ENCODE measurements around the gene PLEKHM2.

Gene PLEKHM2

DNA sequence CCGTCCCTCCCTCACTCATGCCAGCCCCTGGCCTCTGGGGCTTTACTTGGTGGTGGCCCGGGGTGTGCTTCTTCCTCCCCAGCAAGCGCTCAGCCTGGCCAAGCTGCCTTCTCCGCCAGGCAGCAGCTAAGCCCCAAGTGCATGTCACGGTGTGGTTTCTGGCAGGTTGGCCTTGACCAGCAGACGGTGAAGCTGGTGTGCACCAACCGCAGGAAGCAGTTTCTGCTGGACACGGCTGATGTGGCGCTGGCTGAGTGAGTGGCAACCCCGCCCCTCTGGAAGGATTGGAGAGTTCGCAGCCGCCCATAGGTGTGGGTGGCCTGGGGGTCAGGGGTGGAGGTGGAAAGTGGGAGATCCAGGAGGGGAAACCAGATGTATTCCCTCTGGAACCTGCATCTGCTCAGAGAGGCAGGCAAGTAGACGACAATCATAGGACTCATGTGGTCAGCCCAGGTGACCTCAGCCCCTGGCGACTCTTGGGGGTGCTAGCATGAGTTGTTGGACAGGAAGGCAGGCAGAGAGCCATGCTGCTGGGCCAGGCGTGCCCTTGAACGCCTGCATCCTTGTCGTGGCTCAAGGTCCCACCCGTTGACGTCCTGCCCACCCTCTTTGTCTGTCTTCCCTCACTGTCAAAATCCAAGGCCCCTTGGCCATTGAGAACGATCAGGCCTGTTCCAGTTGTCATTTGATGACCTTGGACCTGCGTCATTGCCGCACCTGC lies 45.0 kb downstream of the PLEKHM2 start:
- no peak for DNase-seq

DNA sequence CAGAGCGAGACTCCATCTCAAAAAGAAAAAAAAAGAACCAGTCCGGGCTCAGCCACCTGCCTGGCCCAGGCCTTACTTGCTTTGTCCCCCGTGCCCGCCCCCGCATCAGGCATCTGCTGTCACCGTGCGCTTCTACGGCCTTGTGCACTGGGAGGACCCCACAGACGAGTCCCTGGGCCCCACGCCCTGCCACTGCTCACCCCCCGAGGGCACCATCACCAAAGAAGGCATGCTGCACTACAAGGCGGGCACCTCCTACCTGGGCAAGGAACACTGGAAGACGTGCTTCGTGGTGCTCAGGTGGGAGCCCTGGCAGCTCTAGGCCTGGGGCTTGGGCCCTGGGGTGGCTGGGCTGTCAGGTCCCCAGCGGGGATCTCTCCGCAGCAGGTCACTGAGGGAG lies 46.3 kb downstream of the PLEKHM2 start:
- no peak for DNase-seq

DNA sequence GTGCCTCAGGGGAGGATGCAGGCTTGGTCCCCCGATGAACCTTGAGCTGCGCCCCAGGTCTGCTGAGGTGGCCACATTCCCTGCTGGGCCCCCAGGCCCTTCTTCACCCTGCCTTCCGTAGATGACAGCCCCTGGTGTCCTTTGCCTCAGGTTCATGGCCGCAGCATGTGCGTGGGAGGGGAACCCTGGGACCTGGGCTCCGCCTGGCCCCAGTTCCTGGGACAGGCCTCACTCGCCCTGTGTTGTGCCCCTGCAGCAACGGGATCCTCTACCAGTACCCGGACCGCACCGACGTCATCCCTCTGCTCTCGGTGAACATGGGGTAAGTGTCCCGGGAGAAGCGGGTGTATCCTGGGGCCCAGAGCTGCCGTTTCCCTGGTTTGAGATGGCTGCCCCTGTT lies 46.8 kb downstream of the PLEKHM2 start:
- no peak for DNase-seq

GRCh38 chr1:15731735-15732685 lies 47.9 kb downstream of the PLEKHM2 start:
- no peak for DNase-seq

- no peak for DNase-seq
Measured at GRCh38 chr1:15732686-15733081, 48.6 kb downstream of the PLEKHM2 start.

DNA sequence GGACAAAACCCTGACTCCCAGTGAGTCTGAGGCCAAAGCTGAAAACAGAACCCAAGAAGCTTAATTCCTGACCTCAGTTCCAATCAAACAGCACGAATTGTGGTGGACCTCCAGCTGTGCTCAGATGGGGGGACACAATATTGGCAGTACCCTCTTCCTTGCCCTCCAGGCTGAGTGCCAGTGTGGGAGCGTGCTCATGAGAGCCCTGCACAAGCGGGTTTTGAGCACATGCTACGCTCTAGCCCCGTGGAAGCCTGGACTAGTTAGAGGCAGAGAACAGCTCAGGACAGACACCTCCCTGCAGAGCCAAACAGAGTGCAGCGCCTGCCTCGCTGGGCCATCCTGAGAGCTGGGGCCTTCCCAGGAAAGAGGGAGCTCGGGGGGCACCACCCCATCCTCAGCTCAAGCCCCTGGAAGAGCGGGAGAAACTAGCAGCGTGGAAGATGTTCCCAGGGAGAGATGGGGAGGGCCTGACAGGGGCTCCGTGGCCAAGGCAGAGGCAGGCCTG lies 49.2 kb downstream of the PLEKHM2 start:
- DNase-seq, result no peak

GRCh38 chr1:15733726-15734226 lies 49.7 kb downstream of the PLEKHM2 start:
- no peak for DNase-seq

DNA sequence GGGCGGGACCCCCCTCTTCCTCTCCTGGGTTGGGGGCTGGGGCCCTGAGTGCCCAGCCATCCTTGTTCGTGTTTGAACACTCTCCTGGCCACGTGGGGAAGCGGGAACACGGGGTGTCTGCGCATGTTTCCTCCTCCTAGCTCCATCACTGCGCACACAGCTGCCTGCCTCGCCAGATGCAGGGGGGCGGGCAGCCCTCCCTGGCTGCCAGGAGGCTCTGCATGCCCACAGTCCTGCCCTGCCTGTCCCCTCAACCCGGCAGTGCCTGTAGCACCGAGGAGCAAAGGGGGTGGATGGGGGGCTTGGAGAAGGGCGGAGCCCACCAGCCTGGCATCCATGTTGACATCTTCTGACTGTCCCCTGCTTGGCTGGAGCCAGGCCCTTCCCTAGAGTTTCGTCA lies 50.2 kb downstream of the PLEKHM2 start:
- no peak for DNase-seq

DNA sequence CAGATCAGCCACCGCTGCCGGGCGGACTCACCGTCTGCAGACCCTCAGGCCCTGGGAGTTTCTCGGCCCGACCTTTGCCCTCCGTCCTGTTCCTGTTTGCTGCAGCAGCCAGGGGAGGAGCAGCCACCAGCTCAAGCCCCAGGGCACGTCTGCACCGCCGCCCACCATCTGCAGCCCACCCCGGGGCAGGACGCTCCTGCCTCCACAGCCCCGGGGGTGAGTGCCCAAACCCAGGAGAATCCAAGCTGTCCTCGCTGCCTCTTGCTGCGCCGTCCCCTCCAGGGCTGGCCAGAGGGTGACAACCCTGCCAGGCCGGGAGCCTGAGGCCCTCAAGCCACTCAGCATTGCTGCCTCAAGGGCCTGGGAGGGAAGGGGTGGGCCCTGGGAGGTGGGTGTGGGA lies 50.8 kb downstream of the PLEKHM2 start:
- DNase-seq, result no peak

- no peak for DNase-seq
Measured at GRCh38 chr1:15735304-15736037, 51.4 kb downstream of the PLEKHM2 start.

GRCh38 chr1:15736038-15736891 lies 52.1 kb downstream of the PLEKHM2 start, which contains the start of gene SLC25A34:
Gene SLC25A34 (plus strand): TSS chr1:15736258. CDS start chr1:15736486, 228 bp downstream.
- peak; percentile 78 for DNase-seq

- DNase-seq, result no peak
Measured at GRCh38 chr1:15736892-15737261, 52.8 kb downstream of the PLEKHM2 start.

DNA sequence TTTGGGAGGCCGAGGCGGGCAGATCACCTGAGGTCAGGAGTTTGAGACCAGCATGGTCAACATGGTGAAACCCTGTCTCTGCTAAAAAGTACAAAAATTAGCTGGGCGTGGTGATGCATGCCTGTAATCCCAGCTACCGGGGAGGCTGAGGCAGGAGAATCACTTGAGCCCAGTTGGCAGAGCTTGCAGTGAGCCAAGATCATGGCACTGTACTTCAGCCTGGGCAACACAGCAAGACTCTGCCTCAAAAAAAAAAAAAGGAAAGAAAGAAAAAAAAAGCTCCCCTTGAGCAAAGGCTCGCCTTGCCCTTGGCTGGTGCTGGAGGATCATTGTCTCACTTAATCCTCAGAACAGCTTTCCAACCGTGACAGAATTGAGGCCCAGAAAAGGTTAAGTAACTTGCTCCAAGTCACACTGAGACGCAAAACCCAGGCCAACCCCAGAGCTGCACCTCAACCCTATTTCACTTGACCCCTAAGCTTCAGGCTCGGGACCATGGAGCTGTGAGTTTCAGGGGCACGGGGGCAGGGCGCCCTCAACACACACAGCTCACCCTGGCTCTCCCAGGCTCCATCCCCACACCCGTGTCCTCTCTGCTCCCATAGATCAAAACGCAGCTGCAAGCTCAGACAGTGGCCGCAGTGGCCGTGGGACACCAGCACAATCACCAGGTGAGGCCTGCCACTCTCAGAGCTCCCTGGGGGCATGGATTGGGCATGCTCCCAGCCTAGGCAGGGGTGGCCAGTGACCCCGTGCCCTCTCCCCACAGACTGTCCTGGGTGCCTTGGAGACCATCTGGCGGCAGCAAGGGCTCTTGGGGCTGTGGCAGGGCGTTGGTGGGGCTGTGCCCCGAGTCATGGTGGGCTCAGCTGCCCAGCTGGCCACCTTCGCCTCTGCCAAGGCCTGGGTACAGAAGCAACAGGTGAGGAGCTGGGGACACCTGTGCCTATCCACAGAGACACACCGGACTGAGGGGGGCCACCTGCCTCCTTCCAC lies 53.5 kb downstream of the PLEKHM2 start:
- DNase-seq, result no peak

GRCh38 chr1:15738416-15739113 lies 54.4 kb downstream of the PLEKHM2 start:
- no peak for DNase-seq

DNA sequence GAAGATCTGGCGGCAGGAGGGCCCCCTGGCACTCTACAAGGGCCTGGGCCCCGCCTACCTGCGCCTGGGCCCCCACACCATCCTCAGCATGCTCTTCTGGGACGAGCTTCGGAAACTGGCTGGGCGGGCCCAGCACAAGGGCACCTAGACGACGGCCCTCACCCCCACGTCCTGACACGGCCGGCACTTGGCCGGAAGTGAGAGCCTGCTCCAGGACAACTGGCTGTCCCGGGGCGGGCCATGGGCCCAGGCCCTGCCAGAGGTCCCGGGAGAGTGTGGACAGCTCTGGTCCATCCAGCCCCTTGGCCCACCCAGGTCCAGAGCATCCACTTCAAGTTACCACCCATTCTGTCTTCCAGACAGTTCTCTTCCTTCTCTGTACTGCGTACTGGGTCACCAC lies 55.1 kb downstream of the PLEKHM2 start:
- DNase-seq, result no peak

GRCh38 chr1:15739745-15740144 lies 55.6 kb downstream of the PLEKHM2 start:
- no peak for DNase-seq

DNA sequence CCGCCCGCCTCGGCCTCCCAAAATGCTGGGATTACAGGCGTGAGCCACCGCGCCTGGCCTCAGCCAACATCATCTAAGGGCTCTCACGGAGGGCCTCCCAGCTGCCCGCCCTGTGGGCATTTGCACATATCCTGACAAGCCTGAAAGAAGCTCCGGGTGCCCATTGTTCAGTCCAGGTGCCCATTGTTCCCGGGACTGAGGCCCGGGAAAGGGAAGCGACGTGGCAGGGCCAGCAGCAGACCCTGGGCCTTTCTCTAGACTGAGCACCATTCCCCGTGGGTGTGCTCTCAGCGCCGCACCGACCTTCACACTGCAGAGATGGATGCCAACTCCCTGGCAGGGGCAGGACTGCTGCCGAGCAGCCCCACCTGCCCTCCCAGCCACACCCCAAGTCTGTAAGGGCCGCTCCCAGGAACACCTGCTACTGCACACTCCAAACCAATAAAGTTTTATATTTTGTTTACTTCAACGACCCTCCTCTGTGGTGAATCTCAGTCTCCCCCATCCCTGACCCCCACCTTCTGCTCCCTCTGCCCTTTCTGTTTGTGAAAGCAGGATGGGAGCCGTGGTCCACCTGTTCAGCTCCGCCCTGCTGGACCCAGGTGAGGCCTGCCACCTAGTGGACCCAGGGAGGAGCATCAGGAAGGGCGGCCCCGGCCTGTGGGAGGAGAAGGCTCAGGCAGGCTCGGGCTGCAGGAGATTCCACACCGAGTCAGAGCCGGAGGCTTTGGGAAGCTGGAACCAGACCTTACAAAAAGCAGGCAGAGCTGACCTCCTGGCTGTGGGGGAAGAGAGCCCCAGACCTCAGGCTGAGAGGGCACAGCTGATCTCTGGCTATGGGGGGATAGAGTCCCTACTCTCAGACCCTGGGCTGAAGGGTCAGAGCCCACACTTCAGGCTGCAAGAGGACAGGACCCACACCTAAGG lies 57.1 kb downstream of the PLEKHM2 start:
- DNase-seq, result peak; percentile 87

- no peak for DNase-seq
Measured at GRCh38 chr1:15742339-15742801, 58.2 kb downstream of the PLEKHM2 start, which contains the start of gene TMEM82. Gene TMEM82 (plus strand): TSS chr1:15742499. CDS start chr1:15742560, 61 bp downstream.

All from DMS79 (cell line).